Anterior cingulate cortex (tissue), 58 donors: ENCODE results near the gene AMIGO3.

Experiments used
- DNase-seq, 58 donors: peaks; one replicate each; lab custom pipeline; 2025; lab: John Stamatoyannopoulos, UW

The AMIGO3 gene

DNA sequence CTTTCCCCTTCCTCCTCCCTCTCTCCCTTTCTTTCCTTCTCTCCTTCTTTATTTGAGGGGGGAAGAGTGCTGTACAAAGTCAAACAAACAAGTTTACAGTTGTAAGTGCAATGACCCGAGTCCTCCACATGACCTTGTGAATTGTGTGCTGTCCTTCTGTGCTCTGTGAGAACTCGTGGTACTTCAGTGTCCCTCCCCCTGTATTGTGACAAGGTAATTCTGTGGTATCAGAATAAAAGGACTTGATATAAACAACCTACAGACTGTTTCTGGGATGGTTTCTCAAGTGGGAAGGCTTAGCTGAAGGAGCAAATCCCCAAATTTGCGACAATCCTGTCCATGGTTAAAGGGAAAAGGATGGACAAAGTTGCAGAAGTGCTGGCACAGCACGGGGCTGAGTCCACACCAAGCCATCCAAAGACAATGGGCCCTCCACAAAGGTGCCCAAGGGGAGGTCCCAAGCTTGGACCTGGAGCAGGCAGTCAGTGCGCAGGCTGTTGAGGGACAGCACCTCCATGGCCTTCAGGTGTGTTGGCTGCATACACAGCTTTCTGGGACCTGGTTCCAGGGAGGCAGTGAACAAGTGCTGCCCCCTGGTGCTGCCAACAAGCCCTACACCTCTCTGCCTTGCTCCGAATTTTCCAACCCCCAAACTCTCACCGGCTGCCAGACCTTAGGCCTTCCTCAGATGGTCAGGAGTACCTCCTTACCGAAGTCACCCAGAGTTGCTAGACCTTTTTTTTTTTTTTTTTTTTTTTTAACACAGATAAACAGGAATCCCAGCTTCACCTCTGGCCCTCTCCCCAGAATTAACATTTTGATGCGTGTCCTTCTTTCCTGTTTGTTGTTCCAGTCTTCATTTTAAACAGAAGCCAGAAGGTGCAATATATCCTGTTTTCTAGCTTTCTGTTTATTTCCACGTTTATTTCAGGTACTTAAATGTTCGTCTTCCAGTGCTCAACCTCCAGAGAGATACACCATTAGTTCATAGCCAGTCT is 47.9 kb downstream of the AMIGO3 start:
- DNase-seq: no peak

DNA sequence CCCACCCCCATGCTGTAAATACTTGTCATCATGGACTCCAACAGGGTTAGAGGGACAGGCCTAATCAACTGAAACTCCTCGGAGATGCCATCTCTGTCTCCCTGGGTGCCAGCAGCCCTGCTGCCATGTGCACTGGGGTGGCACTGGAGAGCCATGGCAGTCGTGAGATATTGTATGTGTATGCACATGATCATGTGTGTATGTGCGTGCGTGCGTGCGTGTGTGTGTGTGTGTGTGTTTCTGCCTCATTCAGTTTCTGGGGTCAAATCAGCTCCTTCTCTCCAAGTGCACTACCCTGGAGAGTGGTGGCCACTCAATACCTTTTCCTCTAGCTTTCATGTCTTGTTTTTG is 48.6 kb downstream of the AMIGO3 start:
- DNase-seq: no peak

DNA sequence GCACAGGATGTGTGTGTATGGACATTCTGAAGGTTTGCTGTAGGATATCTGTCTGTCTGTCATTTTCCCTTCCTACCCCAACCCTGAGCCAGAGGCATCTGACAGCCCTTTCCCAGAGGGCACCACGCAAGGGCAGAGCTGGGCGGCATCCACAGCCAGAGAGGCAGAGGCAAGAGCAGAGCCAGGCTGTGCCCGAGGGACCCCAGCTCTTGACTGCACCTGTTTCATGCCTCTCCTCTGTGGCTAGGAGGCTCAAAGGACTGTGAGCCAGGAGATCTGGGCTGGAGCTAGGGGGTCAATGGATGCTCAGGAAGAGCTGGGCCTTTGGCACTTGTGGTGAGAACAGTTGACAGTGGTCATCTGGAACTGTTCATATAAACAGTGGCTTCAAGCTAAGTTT is 50.1 kb downstream of the AMIGO3 start:
- no peak for DNase-seq

DNA sequence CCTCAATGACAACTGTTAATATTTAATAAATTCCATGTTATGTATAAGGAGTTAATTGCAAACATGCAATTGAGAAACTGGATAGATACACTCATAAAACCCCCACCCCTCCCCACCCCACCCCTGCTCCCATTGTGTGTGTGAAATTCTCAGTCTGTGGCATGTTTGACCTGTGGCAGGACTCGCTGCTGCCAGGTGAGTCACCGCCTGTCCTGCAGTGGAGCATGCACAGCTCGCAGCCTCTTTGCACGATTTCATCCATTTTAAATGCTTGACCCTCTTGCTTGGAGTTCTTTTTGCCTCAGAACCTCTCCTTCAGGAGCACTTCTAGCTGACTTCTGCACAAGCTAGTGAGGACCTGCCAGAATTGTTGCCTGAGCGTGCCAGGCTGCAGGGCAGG is 50.6 kb downstream of the AMIGO3 start:
- no peak for DNase-seq

DNA sequence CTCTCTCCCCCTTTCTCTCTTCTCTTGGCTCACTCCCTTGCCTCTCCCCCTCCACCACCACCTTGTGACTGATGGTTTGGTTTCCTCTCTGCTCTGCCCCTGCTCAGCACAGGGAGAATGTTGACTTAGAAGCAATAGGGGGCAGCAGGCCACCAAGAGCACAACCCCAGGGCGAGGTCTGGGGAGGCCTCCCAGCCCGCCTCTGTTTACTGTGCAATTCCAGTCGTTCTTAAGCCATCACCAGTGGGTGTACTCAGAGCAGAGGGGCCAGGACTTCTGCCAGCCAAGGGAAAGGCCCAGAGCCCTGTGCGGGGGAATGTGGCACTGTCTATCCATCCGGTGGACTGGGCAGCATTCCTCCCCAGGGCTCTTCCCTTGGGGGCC is 51.1 kb downstream of the AMIGO3 start:
- no peak for DNase-seq

DNA sequence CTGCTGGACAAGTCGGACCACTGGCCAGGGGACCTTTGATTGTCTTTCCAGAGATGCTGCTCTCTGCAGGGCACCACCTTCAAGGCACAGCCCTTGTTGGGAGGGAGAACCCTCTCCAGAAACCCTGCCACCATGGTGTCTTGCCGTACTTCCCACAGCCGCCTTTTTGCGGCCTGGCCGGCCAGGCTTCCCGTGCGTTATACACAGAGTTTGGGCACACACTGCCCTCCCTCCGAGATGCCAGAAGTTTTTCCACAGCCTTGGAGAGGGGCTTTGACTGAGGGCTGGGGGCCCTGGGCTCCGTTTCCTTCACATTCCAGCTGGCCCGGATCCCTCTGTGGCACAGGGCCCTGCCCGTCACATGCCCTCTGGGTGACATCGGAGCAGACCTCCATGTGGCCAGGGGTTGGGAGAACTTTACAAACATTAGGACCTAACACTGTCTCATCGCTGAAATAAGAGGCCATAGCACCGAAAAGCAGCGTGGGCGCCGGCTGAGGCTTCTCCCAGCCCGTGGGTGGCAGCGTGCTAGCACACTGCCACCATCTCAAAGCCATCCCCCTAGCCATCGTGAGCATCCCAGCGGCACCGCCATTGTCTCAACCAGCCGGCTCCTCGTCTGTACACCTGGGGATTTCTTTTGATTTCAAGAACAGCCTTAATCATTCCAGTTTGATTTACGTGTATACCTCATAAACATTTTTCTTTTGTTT is 51.6 kb downstream of the AMIGO3 start:
- DNase-seq: peak in 7 of 58 donors; percentile 9 to 52 (median 22)
